K562 (cell line): Measurements from ENCODE around the gene PGPEP1. TPM values are rescaled to one million over a fixed set of nuclear protein-coding genes. Genes with fewer than 3 reads are reported as not detected.

Experiments
- ASH1L ChIP-seq: fragments of 450-650 bp; IDR thresholded peaks from 2 replicates; pipeline ENCODE4 v1.6.1; 2018; ENCODE audit warnings: borderline replicate concordance, mild to moderate bottlenecking, low read depth; ENCODE audit not compliant: partially characterized antibody
- CBFA2T2 ChIP-seq: fragments of 450-650 bp; conservative IDR thresholded peaks from 2 replicates; pipeline ENCODE4 v1.6.1; 2017; ENCODE audit warnings: mild to moderate bottlenecking
- CBX3 ChIP-seq, 2 experiments: IDR thresholded peaks; 1 replicate in 1 of 2; 2 replicates in 1 of 2; pipeline ENCODE4 v1.6.1; 2012; ENCODE audit warnings: inconsistent platforms in 2 of 2, low read length in 2 of 2, borderline replicate concordance in 1 of 2, control low read depth in 1 of 2
- CCAR2 ChIP-seq: fragments of 200-400 bp; formaldehyde crosslinking; IDR thresholded peaks from 2 replicates; pipeline ENCODE4 v1.6.1; 2017; ENCODE audit warnings: mild to moderate bottlenecking, low read depth, low read length
- COPS2 ChIP-seq: fragments of 450-650 bp; conservative IDR thresholded peaks from 2 replicates; pipeline ENCODE4 v1.6.1; 2016; ENCODE audit warnings: mild to moderate bottlenecking, moderate library complexity
- ETV5 ChIP-seq: sonication (generic); formaldehyde crosslinking; IDR thresholded peaks from 2 replicates; pipeline ENCODE4 v1.4.0; 2020; ENCODE audit warnings: low read depth, mild to moderate bottlenecking, missing genetic modification reagents
- FOXM1 ChIP-seq, 2 experiments: fragments of 450-650 bp in 1 of 2; sonication (generic) in 1 of 2; formaldehyde crosslinking in 1 of 2; IDR thresholded peaks; 2 replicates each; pipeline versions ENCODE4 v1.6.1 to v1.9.0; 2017 to 2022; ENCODE audit warnings: low read depth in 2 of 2, mild to moderate bottlenecking in 2 of 2, missing genetic modification reagents in 1 of 2, moderate library complexity in 1 of 2
- HNRNPK ChIP-seq: fragments of 200-400 bp; formaldehyde crosslinking; IDR thresholded peaks from one replicate; pipeline ENCODE4 v1.6.1; 2018; ENCODE audit warnings: mild to moderate bottlenecking, low read depth, low read length; ENCODE audit not compliant: poor library complexity, severe bottlenecking
- KDM2B ChIP-seq: fragments of 250-450 bp; sonication (Bioruptor Pico); IDR thresholded peaks from 2 replicates; pipeline ENCODE4 v1.8.0; 2021; ENCODE audit warnings: mild to moderate bottlenecking, moderate library complexity
- MTA1 ChIP-seq: fragments of 450-650 bp; IDR thresholded peaks from 2 replicates; pipeline ENCODE4 v1.6.1; 2017; ENCODE audit warnings: borderline replicate concordance
- NR1H2 ChIP-seq: sonication (generic); formaldehyde crosslinking; IDR thresholded peaks from 2 replicates; pipeline ENCODE4 v1.4.0; 2020; ENCODE audit warnings: mild to moderate bottlenecking, missing genetic modification reagents
- PHF8 ChIP-seq: fragments of 200-600 bp; sonication (generic); IDR thresholded peaks from 2 replicates; pipeline ENCODE4 v1.6.1; 2012; ENCODE audit warnings: mixed run types, mild to moderate bottlenecking, inconsistent platforms, low read length, moderate library complexity, borderline replicate concordance
- PML ChIP-seq: IDR thresholded peaks from 2 replicates; pipeline ENCODE4 v1.6.1; 2012; ENCODE audit warnings: low read length, inconsistent platforms
- RB1 ChIP-seq: fragments of 450-650 bp; IDR thresholded peaks from 2 replicates; pipeline ENCODE4 v1.6.1; 2017; ENCODE audit warnings: low read depth, mild to moderate bottlenecking
- RCOR1 ChIP-seq, 2 experiments: IDR thresholded peaks; 2 replicates each; pipeline ENCODE4 v1.6.1; 2012; ENCODE audit warnings: low read depth in 2 of 2, low read length in 2 of 2, borderline replicate concordance in 1 of 2, improper control_type of control experiment in 1 of 2
- TGIF2 ChIP-seq: sonication (generic); formaldehyde crosslinking; IDR thresholded peaks from 2 replicates; pipeline ENCODE4 v1.8.1; 2022; ENCODE audit warnings: mild to moderate bottlenecking, missing genetic modification reagents, moderate library complexity
- XRCC4 ChIP-seq: IDR thresholded peaks from one replicate; pipeline ENCODE4 v1.6.1; 2011; ENCODE audit not compliant: insufficient read depth, insufficient read length; ENCODE audit errors: extremely low read depth
- ZNF133 ChIP-seq: fragments of 250-450 bp; sonication (Bioruptor Pico); IDR thresholded peaks from 2 replicates; pipeline ENCODE4 v1.4.0; 2020; ENCODE audit warnings: mild to moderate bottlenecking
- ZNF134 ChIP-seq: fragments of 250-450 bp; sonication (Bioruptor Pico); conservative IDR thresholded peaks from 2 replicates; pipeline ENCODE4 v1.4.0; 2020
- ZNF165 ChIP-seq: fragments of 250-450 bp; sonication (Bioruptor Pico); IDR thresholded peaks from 2 replicates; pipeline ENCODE4 v1.4.0; 2020; ENCODE audit warnings: borderline replicate concordance
- polyA plus RNA-seq, 8 experiments: library from polyadenylated mRNA; depleted of rRNA in 4 of 8; stranded (reverse) in 5 of 8; unstranded in 3 of 8; fragments of >200 nt; fragmentation: Nextera tagmentation in 2 of 8; fragmentation: Illumina TruSeq in 1 of 8; extraction: Ambion mirVana in 2 of 8; extraction: Trizol in 1 of 8; gene quantifications; 2 replicates each; pipeline versions ENCODE4 v1.2.1 to v1.2.3, GENCODE V29; 2011 to 2014; ENCODE audit warnings: inconsistent platforms in 1 of 8, missing spikeins in 1 of 8
- total RNA-seq, 7 experiments: library from RNA; depleted of rRNA in 6 of 7; stranded (reverse); fragments of >200 nt in 6 of 7; fragmentation: Illumina TruSeq in 2 of 7; extraction: Trizol in 2 of 7; gene quantifications; 2 replicates each; pipeline versions ENCODE4 v1.2.1 to v1.2.3, GENCODE V29; 2011 to 2021; ENCODE audit warnings: low replicate concordance in 1 of 7
- TF ChIP-seq, protein P1 (sequence below): fragments of 250-450 bp; sonication (Bioruptor Pico); IDR thresholded peaks from 2 replicates; pipeline ENCODE4 v1.4.0; 2020
- TF ChIP-seq, protein P2 (sequence below), 2 experiments: fragments of 450-650 bp; IDR thresholded peaks; 2 replicates each; pipeline ENCODE4 v1.6.1; 2016

Gene PGPEP1
- total and polyA plus RNA-seq, 9 of the 15 experiments (the other 6 are each of a cell fraction or from before 2014, with no cell fraction given): 10.0 to 69.6 (median 33.5) TPM

DNA sequence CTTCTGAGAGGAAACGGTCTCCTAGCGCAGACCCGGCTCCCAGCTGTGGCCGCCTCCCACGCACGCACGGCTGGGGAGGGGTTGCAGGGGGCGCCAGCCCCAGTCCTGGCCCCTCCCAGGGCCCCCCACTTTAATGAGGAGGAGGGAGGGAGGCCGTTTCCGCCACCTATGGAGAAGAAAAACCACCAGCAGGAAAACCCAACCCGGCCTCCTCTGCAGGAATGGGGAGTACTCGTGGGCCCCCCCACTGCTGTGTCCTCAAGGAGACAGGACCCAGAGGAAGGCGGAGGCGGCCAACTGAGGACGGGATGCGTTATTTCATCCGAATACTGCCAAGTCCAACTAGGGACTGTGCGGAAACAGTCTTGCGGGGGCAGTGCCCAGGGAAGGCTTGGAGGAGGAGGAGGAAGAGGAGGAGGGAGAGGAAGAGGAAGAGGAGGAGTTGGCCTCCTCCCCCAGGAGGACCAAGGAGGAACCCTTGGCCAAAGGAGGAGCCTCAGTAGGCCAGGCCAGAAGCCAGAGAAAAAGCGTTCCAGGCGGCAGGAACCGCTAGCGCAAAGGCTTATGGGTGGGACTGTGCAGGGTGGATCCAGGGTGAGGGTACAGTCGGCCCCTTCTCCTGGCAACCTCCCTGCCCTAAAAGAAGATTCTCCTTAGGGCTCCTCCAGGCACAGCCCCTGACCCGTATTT lies 74.9 kb downstream of the PGPEP1 start (continued):
- TF ChIP-seq RCOR1 (IDR thresholded peaks at IDR 0.05; ENCODE audit: borderline replicate concordance in 1 of 2, low read depth in 2 of 2, low read length in 2 of 2) (peak in 1 of 2 experiments; percentile 70; a peak in 2 of 4 replicates), CBFA2T2 (no peak), PML (no peak; the same call in 1 of the 2 replicates), FOXM1 (IDR thresholded peaks at IDR 0.05; ENCODE audit: low read depth) (peak; percentile 57; the same call in 1 of the 2 replicates), FOXM1 (CRISPR knock-in tag; IDR thresholded peaks at IDR 0.05; ENCODE audit: low read depth) (no peak), PHF8 (peak; percentile 40; the same call in 1 of the 2 replicates), NR1H2 (CRISPR knock-in tag) (no peak), COPS2 (no peak), XRCC4 (no peak), CCAR2 (peak; percentile 50; the same call in 1 of the 2 replicates), ASH1L (no peak), MTA1 (peak; percentile 86; the same call in 1 of the 2 replicates), HNRNPK (no peak), ZNF133 (CRISPR knock-in tag) (peak; percentile 31; the same call in 1 of the 2 replicates), RB1 (0 out of 2 replicates have a peak, but pooled peaks have one; percentile 3), CBX3 (IDR thresholded peaks at IDR 0.05; ENCODE audit: borderline replicate concordance in 1 of 2, low read length in 2 of 2) (no peak), ZNF165 (peak; percentile 83; the same call in 1 of the 2 replicates), ETV5 (CRISPR knock-in tag) (no peak), ZNF134 (CRISPR knock-in tag) (0 out of 2 replicates have a peak, but pooled peaks have one; percentile 47), KDM2B (no peak), TGIF2 (CRISPR knock-in tag) (no peak)
- TF ChIP-seq, protein P1, sequence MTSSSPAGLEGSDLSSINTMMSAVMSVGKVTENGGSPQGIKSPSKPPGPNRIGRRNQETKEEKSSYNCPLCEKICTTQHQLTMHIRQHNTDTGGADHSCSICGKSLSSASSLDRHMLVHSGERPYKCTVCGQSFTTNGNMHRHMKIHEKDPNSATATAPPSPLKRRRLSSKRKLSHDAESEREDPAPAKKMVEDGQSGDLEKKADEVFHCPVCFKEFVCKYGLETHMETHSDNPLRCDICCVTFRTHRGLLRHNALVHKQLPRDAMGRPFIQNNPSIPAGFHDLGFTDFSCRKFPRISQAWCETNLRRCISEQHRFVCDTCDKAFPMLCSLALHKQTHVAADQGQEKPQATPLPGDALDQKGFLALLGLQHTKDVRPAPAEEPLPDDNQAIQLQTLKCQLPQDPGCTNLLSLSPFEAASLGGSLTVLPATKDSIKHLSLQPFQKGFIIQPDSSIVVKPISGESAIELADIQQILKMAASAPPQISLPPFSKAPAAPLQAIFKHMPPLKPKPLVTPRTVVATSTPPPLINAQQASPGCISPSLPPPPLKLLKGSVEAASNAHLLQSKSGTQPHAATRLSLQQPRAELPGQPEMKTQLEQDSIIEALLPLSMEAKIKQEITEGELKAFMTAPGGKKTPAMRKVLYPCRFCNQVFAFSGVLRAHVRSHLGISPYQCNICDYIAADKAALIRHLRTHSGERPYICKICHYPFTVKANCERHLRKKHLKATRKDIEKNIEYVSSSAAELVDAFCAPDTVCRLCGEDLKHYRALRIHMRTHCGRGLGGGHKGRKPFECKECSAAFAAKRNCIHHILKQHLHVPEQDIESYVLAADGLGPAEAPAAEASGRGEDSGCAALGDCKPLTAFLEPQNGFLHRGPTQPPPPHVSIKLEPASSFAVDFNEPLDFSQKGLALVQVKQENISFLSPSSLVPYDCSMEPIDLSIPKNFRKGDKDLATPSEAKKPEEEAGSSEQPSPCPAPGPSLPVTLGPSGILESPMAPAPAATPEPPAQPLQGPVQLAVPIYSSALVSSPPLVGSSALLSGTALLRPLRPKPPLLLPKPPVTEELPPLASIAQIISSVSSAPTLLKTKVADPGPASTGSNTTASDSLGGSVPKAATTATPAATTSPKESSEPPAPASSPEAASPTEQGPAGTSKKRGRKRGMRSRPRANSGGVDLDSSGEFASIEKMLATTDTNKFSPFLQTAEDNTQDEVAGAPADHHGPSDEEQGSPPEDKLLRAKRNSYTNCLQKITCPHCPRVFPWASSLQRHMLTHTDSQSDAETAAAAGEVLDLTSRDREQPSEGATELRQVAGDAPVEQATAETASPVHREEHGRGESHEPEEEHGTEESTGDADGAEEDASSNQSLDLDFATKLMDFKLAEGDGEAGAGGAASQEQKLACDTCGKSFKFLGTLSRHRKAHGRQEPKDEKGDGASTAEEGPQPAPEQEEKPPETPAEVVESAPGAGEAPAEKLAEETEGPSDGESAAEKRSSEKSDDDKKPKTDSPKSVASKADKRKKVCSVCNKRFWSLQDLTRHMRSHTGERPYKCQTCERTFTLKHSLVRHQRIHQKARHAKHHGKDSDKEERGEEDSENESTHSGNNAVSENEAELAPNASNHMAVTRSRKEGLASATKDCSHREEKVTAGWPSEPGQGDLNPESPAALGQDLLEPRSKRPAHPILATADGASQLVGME (CRISPR knock-in tag): peak; percentile 88; the same call in 1 of the 2 replicates
- TF ChIP-seq, protein P2, sequence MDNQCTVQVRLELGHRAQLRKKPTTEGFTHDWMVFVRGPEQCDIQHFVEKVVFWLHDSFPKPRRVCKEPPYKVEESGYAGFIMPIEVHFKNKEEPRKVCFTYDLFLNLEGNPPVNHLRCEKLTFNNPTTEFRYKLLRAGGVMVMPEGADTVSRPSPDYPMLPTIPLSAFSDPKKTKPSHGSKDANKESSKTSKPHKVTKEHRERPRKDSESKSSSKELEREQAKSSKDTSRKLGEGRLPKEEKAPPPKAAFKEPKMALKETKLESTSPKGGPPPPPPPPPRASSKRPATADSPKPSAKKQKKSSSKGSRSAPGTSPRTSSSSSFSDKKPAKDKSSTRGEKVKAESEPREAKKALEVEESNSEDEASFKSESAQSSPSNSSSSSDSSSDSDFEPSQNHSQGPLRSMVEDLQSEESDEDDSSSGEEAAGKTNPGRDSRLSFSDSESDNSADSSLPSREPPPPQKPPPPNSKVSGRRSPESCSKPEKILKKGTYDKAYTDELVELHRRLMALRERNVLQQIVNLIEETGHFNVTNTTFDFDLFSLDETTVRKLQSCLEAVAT (IDR thresholded peaks at IDR 0.05): peak; percentile 75 to 80; a peak in 3 of 4 replicates
